Stimulated activated CD4-positive, alpha-beta T cell treated with anti-CD3 and anti-CD28 coated beads, TNF-alpha, amount 100 ng/mL, for 1 hour (primary cell): ENCODE results near the gene KRTAP4-6.
"Not testable (repeated sequence)": the region's sequence is repeated elsewhere in the genome, so short reads cannot be mapped to it uniquely, and the experiment has no call there.

Source experiments
- DNase-seq, 3 donors: peaks; one replicate each; pipeline ENCODE4 v3.0.0-alpha.2; 2020; ENCODE audit warnings: low read depth in 3 of 3, low spot score in 1 of 3

KRTAP4-6 gene

GRCh38 chr17:41107941-41108450 lies 32.3 kb downstream of the KRTAP4-6 start:
- DNase-seq = no peak

- not testable (repeated sequence) for DNase-seq
These were observed 35.0 kb downstream of the KRTAP4-6 start, which contains the start of gene KRTAP4-9 for GRCh38 chr17:41105347-41105746. KRTAP4-9 (plus strand) TSS chr17:41105389; CDS start chr17:41105389, 0 bp downstream.

- not testable (repeated sequence) for DNase-seq
These were observed 35.8 kb downstream of the KRTAP4-6 start for GRCh38 chr17:41104386-41105038.

- no peak for DNase-seq
These were observed 36.4 kb downstream of the KRTAP4-6 start for GRCh38 chr17:41103896-41104295.

GRCh38 chr17:41101586-41102259 lies 38.6 kb downstream of the KRTAP4-6 start, which contains the start of gene KRTAP4-16:
KRTAP4-16 (minus strand) TSS chr17:41102209; CDS start chr17:41102209, 0 bp downstream.
- DNase-seq = no peak

GRCh38 chr17:41099682-41100480 lies 40.5 kb downstream of the KRTAP4-6 start:
- DNase-seq = not testable (repeated sequence)

- DNase-seq = no peak
These were observed 41.9 kb downstream of the KRTAP4-6 start for GRCh38 chr17:41098481-41098880.

- no peak for DNase-seq
These were observed 42.3 kb downstream of the KRTAP4-6 start, which contains the start of gene KRTAP4-8 for GRCh38 chr17:41098042-41098441. KRTAP4-8 (minus strand) TSS chr17:41098142; CDS start chr17:41098084, 58 bp downstream.

GRCh38 chr17:41096055-41096454 lies 44.3 kb downstream of the KRTAP4-6 start:
- no peak for DNase-seq
